Natural killer cell (primary cell): ENCODE measurements around the gene SCYL1. TPM values are rescaled to one million over a fixed set of nuclear protein-coding genes. Genes with fewer than 3 reads are reported as not detected.
"Not testable (repeated sequence)": the region's sequence is repeated elsewhere in the genome, so short reads cannot be mapped to it uniquely, and the experiment has no call there.

Experiments used
- ATAC-seq, 3 donors: fragments of 150-1000 bp in 2 of 3; fragments of 200-7000 bp in 1 of 3; cut with Tn5 transposase; 1 replicate in 1 of 3; 2 replicates in 2 of 3; pipeline ENCODE4 v1.10.0; 2021; ENCODE audit warnings: mild to moderate bottlenecking in 2 of 3, moderate library complexity in 2 of 3
- DNase-seq, 2 donors: peaks; one replicate each; pipeline versions ENCODE4 v3.0.0 to v3.0.0-alpha.2; 2013 to 2021; ENCODE audit warnings: mixed read lengths in 1 of 2
- H3K27ac ChIP-seq: one replicate; pipeline ENCODE4 v1.5.1; 2013; ENCODE audit warnings: mild to moderate bottlenecking, low read length
- H3K27me3 ChIP-seq: one replicate; pipeline ENCODE4 v1.6.1; 2013; ENCODE audit warnings: low read length; ENCODE audit not compliant: control insufficient read depth, insufficient read depth
- H3K36me3 ChIP-seq: one replicate; pipeline ENCODE4 v1.6.1; 2013; ENCODE audit warnings: low read length; ENCODE audit not compliant: control insufficient read depth, insufficient read depth
- H3K4me1 ChIP-seq: one replicate; pipeline ENCODE4 v1.6.1; 2013; ENCODE audit warnings: low read length; ENCODE audit not compliant: control insufficient read depth, insufficient read depth
- H3K4me3 ChIP-seq: one replicate; pipeline ENCODE4 v1.5.1; 2013; ENCODE audit warnings: low read length
- H3K9me3 ChIP-seq: one replicate; pipeline ENCODE4 v1.6.1; 2013; ENCODE audit warnings: low read length; ENCODE audit not compliant: control insufficient read depth, insufficient read depth
- H3K27ac Mint-ChIP-seq, 2 donors: one replicate each; pipeline ENCODE4 v1.8.0; 2022; ENCODE audit warnings: mild to moderate bottlenecking in 2 of 2, mixed read lengths in 2 of 2, moderate library complexity in 1 of 2
- H3K27me3 Mint-ChIP-seq, 2 donors: one replicate each; pipeline ENCODE4 v1.8.0; 2022; ENCODE audit warnings: low read depth in 2 of 2, mixed read lengths in 2 of 2
- H3K36me3 Mint-ChIP-seq: one replicate; pipeline ENCODE4 v1.8.0; 2022; ENCODE audit warnings: mixed read lengths
- H3K4me1 Mint-ChIP-seq, 2 donors: one replicate each; pipeline ENCODE4 v1.8.0; 2022; ENCODE audit warnings: mixed read lengths in 2 of 2
- H3K4me3 Mint-ChIP-seq: one replicate; pipeline ENCODE4 v1.8.0; 2022; ENCODE audit warnings: mild to moderate bottlenecking, moderate library complexity, mixed read lengths
- H3K9me3 Mint-ChIP-seq, 2 donors: one replicate each; pipeline ENCODE4 v1.8.0; 2022; ENCODE audit warnings: mixed read lengths in 2 of 2
- WGBS: methylation state at CpG from one replicate; pipeline ENCODE4 v1.1.7; 2013; ENCODE audit warnings: missing lambda C conversion rate; ENCODE audit not compliant: insufficient coverage; 5-methylcytosine and 5-hydroxymethylcytosine counted together
- intact Hi-C: fragments of 100-400 bp; cut with micrococcal nuclease; formaldehyde crosslinking; loops from one replicate; pipeline ENCODE4 v1.14.2; 2022
- total RNA-seq, 4 donors: library from RNA; stranded (reverse); fragments of 120-200 nt in 1 of 4; gene quantifications; one replicate each; pipeline versions ENCODE4 v1.2.3 to v1.2.4, GENCODE V29; 2013 to 2022
- TF ChIP-seq, protein P1 (sequence below): fragments of 200-600 bp; IDR thresholded peaks from one replicate; pipeline ENCODE4 v1.8.0; 2022; ENCODE audit warnings: antibody characterized with exemption

The SCYL1 gene
- total RNA-seq, 3 donors from 2014 or later (not counting 1 experiment from before 2014, with no cell fraction given), result 61.7 to 79.9 (median 71.3) TPM

DNA sequence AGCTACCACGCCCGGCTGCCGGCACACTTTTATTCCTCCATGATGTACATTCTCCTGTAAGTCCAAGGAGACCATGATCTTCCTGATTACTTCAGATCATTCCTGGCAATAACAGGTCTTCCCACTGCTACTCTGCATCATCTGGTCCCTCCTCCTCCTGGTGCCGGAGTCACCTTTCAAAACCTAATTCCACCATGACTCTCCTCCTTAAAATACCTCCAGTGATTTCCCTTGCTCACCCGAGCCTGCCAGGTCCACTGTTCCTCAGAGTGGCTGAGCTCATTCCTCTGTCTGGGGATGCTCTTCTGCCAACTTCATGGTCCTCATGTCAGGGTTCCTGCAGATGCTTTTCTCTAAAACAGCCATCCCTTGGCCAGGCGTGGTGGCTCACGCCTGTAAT, 37.1 kb downstream of the SCYL1 start:
- H3K9me3 Mint-ChIP-seq, result no peaks in the 10 kb centered on the region
- no peaks in the 10 kb centered on the region for H3K9me3 ChIP-seq
- H3K27me3 Mint-ChIP-seq, result no peaks in the 10 kb centered on the region
- no peak for ATAC-seq
- no peaks in the 10 kb centered on the region for H3K36me3 Mint-ChIP-seq
- H3K4me1 Mint-ChIP-seq, result peaks cover 16 to 46% of the 10 kb centered on the region in 2 donors
- peak overlapping the region in 1 of 2 donors; percentile 40 for H3K27ac Mint-ChIP-seq
- no peak overlapping the region for H3K4me3 Mint-ChIP-seq
- intact Hi-C loops, result no loop called here
- WGBS, result 95% methylated on average over 7 of the region's 7 CpGs
- peaks cover 55% of the 10 kb centered on the region for H3K4me1 ChIP-seq
- H3K27me3 ChIP-seq, result no peaks in the 10 kb centered on the region
- TF ChIP-seq, protein P1, sequence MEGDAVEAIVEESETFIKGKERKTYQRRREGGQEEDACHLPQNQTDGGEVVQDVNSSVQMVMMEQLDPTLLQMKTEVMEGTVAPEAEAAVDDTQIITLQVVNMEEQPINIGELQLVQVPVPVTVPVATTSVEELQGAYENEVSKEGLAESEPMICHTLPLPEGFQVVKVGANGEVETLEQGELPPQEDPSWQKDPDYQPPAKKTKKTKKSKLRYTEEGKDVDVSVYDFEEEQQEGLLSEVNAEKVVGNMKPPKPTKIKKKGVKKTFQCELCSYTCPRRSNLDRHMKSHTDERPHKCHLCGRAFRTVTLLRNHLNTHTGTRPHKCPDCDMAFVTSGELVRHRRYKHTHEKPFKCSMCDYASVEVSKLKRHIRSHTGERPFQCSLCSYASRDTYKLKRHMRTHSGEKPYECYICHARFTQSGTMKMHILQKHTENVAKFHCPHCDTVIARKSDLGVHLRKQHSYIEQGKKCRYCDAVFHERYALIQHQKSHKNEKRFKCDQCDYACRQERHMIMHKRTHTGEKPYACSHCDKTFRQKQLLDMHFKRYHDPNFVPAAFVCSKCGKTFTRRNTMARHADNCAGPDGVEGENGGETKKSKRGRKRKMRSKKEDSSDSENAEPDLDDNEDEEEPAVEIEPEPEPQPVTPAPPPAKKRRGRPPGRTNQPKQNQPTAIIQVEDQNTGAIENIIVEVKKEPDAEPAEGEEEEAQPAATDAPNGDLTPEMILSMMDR, result no peak
- H3K27ac ChIP-seq, result no peak overlapping the region
- no peaks in the 10 kb centered on the region for H3K36me3 ChIP-seq
- no peak overlapping the region for H3K4me3 ChIP-seq
- no peak for DNase-seq

DNA sequence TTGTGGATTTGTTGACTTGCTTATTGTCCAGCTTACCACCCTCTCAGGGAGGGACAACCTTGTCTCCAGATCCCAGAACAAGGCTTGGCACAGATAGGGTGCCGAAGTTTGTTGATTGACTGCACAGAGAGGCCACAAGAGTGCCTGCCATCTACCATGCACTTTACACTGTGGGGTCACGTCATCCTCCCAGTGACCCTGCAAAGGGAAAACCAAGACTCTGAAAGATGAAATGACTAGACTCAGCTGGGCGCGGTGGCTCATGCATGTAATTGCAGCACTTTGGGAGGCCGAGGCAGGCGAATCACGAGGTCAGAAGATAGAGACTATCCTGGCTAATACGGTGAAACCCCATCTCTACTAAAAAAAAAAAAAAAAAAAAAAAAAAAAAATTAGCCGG, 37.9 kb downstream of the SCYL1 start:
- Mint-ChIP-seq H3K4me3 (no peak overlapping the region), H3K4me1 (peaks cover 16 to 40% of the 10 kb centered on the region in 2 donors), H3K9me3 (no peaks in the 10 kb centered on the region), H3K36me3 (no peaks in the 10 kb centered on the region), H3K27me3 (no peaks in the 10 kb centered on the region), H3K27ac (peak overlapping the region in 1 of 2 donors; percentile 99)
- Histone ChIP-seq H3K36me3 (no peaks in the 10 kb centered on the region), H3K9me3 (no peaks in the 10 kb centered on the region), H3K27me3 (no peaks in the 10 kb centered on the region), H3K4me1 (peaks cover 56% of the 10 kb centered on the region), H3K4me3 (no peak overlapping the region), H3K27ac (no peak overlapping the region)
- DNase-seq, result no peak
- ATAC-seq, result no peak
- 94% methylated on average over 7 of the region's 9 CpGs for WGBS
- intact Hi-C loops, result no loop called here
- TF ChIP-seq, protein P1, result no peak

DNA sequence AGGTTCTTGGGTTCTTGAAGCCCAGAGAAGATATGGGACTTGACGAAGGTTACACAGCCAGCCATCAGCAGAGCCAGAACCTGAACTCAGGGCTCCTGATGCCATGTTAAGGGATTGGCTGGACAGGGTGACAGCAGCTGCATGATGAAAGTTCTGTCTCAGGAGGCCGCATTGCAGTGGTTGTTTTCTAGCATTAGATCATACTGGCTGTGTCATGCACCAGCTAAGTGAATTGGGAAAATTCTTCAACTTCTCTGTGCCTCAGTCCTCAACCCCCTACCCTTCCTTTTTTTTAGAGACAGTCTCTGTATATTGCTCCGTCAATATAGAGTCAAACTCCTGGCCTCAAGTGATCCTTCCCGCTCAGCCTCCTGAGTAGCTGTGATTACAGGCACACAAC, 38.7 kb downstream of the SCYL1 start:
- TF ChIP-seq, protein P1, result no peak
- over 99% methylated on average over 4 of the region's 4 CpGs for WGBS
- H3K27ac Mint-ChIP-seq, result peak overlapping the region; percentile 99
- H3K27me3 Mint-ChIP-seq, result no peaks in the 10 kb centered on the region
- intact Hi-C loops, result no loop called here
- peaks cover 17 to 47% of the 10 kb centered on the region in 2 donors for H3K4me1 Mint-ChIP-seq
- peaks cover 63% of the 10 kb centered on the region for H3K4me1 ChIP-seq
- H3K4me3 ChIP-seq, result no peak overlapping the region
- H3K9me3 ChIP-seq, result no peaks in the 10 kb centered on the region
- peak overlapping the region; percentile 22 for H3K27ac ChIP-seq
- peaks cover 3% of the 10 kb centered on the region for H3K36me3 ChIP-seq
- no peak overlapping the region for H3K4me3 Mint-ChIP-seq
- H3K9me3 Mint-ChIP-seq, result no peaks in the 10 kb centered on the region
- H3K36me3 Mint-ChIP-seq, result no peaks in the 10 kb centered on the region
- ATAC-seq (no peak), DNase-seq (no peak)
- no peaks in the 10 kb centered on the region for H3K27me3 ChIP-seq

DNA sequence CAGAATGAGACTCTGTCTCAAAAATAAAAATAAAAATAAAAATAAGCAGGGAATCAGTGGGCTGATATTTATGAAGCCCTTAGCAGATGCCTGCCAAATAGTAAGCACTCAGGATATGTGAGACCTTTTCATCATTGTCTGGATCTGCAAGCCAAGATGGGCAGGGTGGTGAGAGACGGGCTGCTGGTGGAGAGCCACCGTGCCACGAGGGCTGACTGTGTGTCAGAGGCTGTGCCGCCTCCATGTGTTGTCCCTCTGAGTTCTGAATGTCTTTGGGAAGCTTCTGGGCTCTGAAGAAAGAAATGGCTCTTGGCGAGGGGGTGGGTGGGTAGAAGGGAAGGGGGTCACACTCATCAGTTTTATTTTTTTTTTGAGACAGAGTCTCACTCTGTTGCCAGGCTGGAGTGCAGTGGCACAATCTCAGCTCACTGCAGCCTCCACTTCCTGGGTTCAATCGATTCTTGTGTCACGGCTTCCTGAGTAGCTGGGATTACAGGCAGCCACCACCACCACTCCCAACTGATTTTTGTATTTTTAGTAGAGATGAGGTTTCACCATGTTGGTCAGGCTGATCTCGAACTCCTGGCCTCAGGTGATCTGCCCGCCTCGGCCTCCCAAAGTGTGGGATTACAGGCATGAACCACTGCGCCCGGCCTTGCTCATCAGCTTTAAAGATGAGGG, 40.1 kb downstream of the SCYL1 start:
- H3K36me3 ChIP-seq, H3K4me3 ChIP-seq, H3K36me3 Mint-ChIP-seq, intact Hi-C loops, H3K9me3 ChIP-seq, H3K9me3 Mint-ChIP-seq, H3K27me3 Mint-ChIP-seq, H3K27me3 ChIP-seq: not testable (repeated sequence)
- Histone ChIP-seq H3K4me1 (peaks cover 65% of the 10 kb centered on the region), H3K27ac (peak overlapping the region; percentile 98)
- Mint-ChIP-seq H3K4me3 (peak overlapping the region; percentile 78), H3K4me1 (peaks cover 31 to 54% of the 10 kb centered on the region in 2 donors), H3K27ac (peak overlapping the region; percentile 99)
- 58% methylated on average over 12 of the region's 12 CpGs for WGBS
- DNase-seq (peak in 1 of 2 donors; percentile 55), ATAC-seq (peak in 1 of 3 donors; percentile 7)
